Tibial artery (tissue), 4 donors: ENCODE results near the gene PTPN14.

Source experiments
- DNase-seq, 2 donors: peaks; one replicate each; pipeline ENCODE4 v3.0.0-alpha.2; 2019
- H3K27ac ChIP-seq, 2 donors: fragments of 200-600 bp; sonication (generic) in 1 of 2; 1 replicate in 1 of 2; 2 replicates in 1 of 2; pipeline ENCODE4 v1.5.1; 2018 to 2019; ENCODE audit warnings: mild to moderate bottlenecking in 1 of 2
- H3K27me3 ChIP-seq, 2 donors: fragments of 200-600 bp; sonication (generic) in 1 of 2; one replicate each; pipeline versions ENCODE4 v1.5.1 to v1.6.0; 2016 to 2019
- H3K36me3 ChIP-seq, 3 donors: fragments of 200-600 bp; sonication (generic) in 2 of 3; one replicate each; pipeline ENCODE4 v1.5.1; 2016 to 2019; ENCODE audit warnings: mild to moderate bottlenecking in 2 of 3
- H3K4me1 ChIP-seq, 4 donors: fragments of 200-600 bp; sonication (generic) in 2 of 4; 1 replicate in 3 of 4; 2 replicates in 1 of 4; pipeline ENCODE4 v1.5.1; 2016 to 2019
- H3K4me3 ChIP-seq, 2 donors: fragments of 200-600 bp; sonication (generic) in 1 of 2; 1 replicate in 1 of 2; 2 replicates in 1 of 2; pipeline ENCODE4 v1.5.1; 2018 to 2019; ENCODE audit warnings: mild to moderate bottlenecking in 2 of 2
- H3K9me3 ChIP-seq, 3 donors: fragments of 200-600 bp; sonication (generic) in 1 of 3; one replicate each; pipeline ENCODE4 v1.5.1; 2016 to 2019
- intact Hi-C: fragments of 100-400 bp; cut with DNase I; formaldehyde crosslinking; loops from one replicate; pipeline ENCODE4 v1.15.0; 2023; ENCODE audit warnings: low total_unique reads
- TF ChIP-seq, protein P1 (sequence below), 2 experiments: fragments of 200-600 bp in 1 of 2; fragments of 450-650 bp in 1 of 2; IDR thresholded peaks; one replicate each; pipeline ENCODE4 v1.5.1; 2017 to 2019; ENCODE audit warnings: antibody characterized with exemption in 2 of 2, mild to moderate bottlenecking in 1 of 2, moderate library complexity in 1 of 2

Gene PTPN14

DNA sequence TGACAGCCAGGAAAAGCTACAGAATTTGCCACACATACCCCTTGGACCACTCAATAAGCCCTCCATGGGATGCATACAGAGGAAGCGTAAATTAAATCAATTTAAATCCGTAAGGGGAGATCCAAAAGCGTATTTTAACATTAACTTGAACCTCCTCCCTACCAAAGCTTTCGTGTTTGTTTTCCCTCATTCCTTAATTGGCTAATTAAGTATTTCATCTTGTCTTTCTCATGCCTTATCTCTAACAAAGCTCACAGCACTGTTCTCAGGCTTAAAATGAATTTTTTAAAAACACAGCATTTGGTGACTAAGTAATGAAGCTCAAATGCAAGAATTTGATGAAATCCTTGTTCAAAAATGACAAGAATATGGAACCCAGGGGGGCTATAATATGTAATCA is 3.1 kb downstream of the PTPN14 start:
- DNase-seq = no peak
- H3K27me3 ChIP-seq = no peaks in the 10 kb centered on the region
- H3K27ac ChIP-seq = no peak overlapping the region
- intact Hi-C loops = no loop called here
- H3K36me3 ChIP-seq = no peaks in the 10 kb centered on the region
- peaks cover 0 to 57% (median 26%) of the 10 kb centered on the region in 4 donors for H3K4me1 ChIP-seq
- H3K4me3 ChIP-seq = no peak overlapping the region
- TF ChIP-seq, protein P1, sequence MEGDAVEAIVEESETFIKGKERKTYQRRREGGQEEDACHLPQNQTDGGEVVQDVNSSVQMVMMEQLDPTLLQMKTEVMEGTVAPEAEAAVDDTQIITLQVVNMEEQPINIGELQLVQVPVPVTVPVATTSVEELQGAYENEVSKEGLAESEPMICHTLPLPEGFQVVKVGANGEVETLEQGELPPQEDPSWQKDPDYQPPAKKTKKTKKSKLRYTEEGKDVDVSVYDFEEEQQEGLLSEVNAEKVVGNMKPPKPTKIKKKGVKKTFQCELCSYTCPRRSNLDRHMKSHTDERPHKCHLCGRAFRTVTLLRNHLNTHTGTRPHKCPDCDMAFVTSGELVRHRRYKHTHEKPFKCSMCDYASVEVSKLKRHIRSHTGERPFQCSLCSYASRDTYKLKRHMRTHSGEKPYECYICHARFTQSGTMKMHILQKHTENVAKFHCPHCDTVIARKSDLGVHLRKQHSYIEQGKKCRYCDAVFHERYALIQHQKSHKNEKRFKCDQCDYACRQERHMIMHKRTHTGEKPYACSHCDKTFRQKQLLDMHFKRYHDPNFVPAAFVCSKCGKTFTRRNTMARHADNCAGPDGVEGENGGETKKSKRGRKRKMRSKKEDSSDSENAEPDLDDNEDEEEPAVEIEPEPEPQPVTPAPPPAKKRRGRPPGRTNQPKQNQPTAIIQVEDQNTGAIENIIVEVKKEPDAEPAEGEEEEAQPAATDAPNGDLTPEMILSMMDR (IDR thresholded peaks at IDR 0.05) = no peak
- H3K9me3 ChIP-seq = no peaks in the 10 kb centered on the region

- DNase-seq = no peak
- Histone ChIP-seq H3K27me3 (no peaks in the 10 kb centered on the region), H3K4me3 (no peak overlapping the region), H3K36me3 (no peaks in the 10 kb centered on the region), H3K4me1 (peaks cover 0 to 55% (median 24%) of the 10 kb centered on the region in 4 donors), H3K27ac (no peak overlapping the region), H3K9me3 (no peaks in the 10 kb centered on the region)
- TF ChIP-seq, protein P1 (IDR thresholded peaks at IDR 0.05) = no peak
- intact Hi-C loops = no loop called here
Measured at GRCh38 chr1:214547747-214548146, 3.7 kb downstream of the PTPN14 start.

DNA sequence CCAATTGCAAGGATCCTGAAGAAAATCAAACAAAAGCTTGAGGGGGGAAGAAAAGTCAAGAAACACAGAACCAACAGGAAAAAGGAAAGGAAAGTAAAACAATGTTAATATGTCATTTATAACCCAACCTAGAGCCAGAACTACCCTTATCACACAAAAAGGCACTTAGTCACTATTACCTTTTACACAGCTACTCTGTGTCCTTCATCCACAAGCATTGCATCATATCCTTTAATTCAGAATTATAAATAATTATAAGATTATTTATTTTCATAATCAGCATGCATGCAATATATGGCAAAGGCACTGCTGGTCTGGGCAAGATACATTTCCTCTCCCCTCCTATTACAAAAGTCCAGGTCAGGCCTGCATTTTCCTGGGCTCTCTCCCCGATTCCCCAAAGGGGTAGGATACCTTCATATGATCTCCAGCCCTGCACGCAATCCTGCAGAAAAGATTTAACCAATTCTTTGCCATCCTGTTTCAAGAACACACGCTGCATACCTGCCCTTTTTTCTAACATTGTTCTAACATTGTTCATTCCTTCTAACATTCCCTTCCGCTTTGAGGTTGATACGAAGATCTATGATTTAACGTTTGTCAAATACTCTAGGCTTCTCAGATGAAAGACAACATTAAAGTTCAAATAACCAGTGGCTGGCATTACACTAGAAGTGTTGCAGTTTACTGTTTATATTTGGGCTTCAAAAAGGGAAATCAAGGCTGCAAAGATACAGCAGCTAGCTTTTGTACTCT is 4.3 kb downstream of the PTPN14 start:
- no peaks in the 10 kb centered on the region for H3K36me3 ChIP-seq
- H3K27ac ChIP-seq = no peak overlapping the region
- no peak for DNase-seq
- H3K4me1 ChIP-seq = peaks cover 0 to 58% (median 24%) of the 10 kb centered on the region in 4 donors
- H3K27me3 ChIP-seq = no peaks in the 10 kb centered on the region
- no peak overlapping the region for H3K4me3 ChIP-seq
- no peaks in the 10 kb centered on the region for H3K9me3 ChIP-seq
- TF ChIP-seq, protein P1 (IDR thresholded peaks at IDR 0.05) = no peak
- intact Hi-C loops = no loop called here

DNA sequence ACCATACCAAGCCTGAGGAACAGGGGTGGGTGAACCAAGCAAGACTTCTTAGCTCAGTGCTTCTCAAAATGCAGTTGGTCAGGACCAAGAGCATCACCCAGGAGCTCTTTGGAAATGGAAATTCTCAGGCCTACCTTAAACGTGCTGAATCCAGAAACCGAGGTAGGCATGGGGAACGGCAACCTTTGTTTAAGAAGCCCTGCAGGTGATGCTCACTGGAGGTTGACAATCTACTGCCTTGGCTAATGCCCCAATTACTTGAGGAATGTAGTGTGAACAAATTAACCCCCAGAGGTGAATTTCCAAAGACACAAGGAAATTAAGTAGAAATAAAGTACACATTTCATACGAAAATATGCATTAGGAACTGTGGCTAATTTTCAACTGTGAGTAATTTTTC is 5.3 kb downstream of the PTPN14 start:
- Histone ChIP-seq H3K9me3 (no peaks in the 10 kb centered on the region), H3K4me3 (no peak overlapping the region), H3K4me1 (peaks cover 0 to 64% (median 24%) of the 10 kb centered on the region in 4 donors), H3K36me3 (no peaks in the 10 kb centered on the region), H3K27ac (no peak overlapping the region), H3K27me3 (no peaks in the 10 kb centered on the region)
- TF ChIP-seq, protein P1 (IDR thresholded peaks at IDR 0.05) = no peak
- intact Hi-C loops = no loop called here
- no peak for DNase-seq

DNA sequence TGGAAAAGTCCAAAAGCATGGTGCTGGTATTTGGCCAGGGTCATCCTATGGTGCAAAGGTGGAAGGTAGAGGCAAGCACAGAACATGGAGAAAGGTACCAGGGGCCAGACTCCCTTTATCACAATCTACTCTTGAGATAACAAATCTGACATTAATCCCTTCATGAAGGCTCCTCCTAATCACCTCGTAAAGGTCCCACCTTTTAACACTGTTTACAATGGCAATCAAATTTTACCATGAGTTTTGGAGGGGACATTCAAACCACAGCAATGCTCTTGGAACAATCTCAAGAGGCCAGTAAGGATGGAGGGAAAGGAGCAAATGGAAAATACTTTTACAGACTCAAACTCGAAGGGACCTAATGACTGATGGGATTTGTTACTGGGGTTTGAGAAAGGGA is 6.1 kb downstream of the PTPN14 start:
- TF ChIP-seq, protein P1 (IDR thresholded peaks at IDR 0.05) = no peak
- no peak for DNase-seq
- Histone ChIP-seq H3K36me3 (no peaks in the 10 kb centered on the region), H3K4me1 (peaks cover 0 to 67% (median 24%) of the 10 kb centered on the region in 4 donors), H3K4me3 (no peak overlapping the region), H3K27me3 (no peaks in the 10 kb centered on the region), H3K9me3 (no peaks in the 10 kb centered on the region), H3K27ac (no peak overlapping the region)
- intact Hi-C loops = no loop called here
